ENCODE results near the gene TAS2R41.

Gene TAS2R41

GRCh38 chr7:143477501-143478150, at the start of gene TAS2R41:
Gene TAS2R41, plus strand, starts transcription at chr7:143477873. Its CDS starts 0 bp downstream, at chr7:143477873.
- no peak for DNase-seq

GRCh38 chr7:143429770-143430698, 47.6 kb upstream of the TAS2R41 start:
- no peak for DNase-seq

- DNase-seq, result no peak
These were observed 46.6 kb upstream of the TAS2R41 start for GRCh38 chr7:143431109-143431508.

- DNase-seq, result no peak
These were observed 43.9 kb upstream of the TAS2R41 start for GRCh38 chr7:143433759-143434158.

GRCh38 chr7:143434660-143435059, 43.0 kb upstream of the TAS2R41 start:
- peak; percentile 14 for DNase-seq

- DNase-seq, result no peak
These were observed 42.4 kb upstream of the TAS2R41 start for GRCh38 chr7:143435266-143435665.

GRCh38 chr7:143436325-143436946, 41.2 kb upstream of the TAS2R41 start:
- DNase-seq, result no peak

- DNase-seq, result no peak
These were observed 40.1 kb upstream of the TAS2R41 start for GRCh38 chr7:143437578-143437977.

GRCh38 chr7:143439866-143440265, 37.8 kb upstream of the TAS2R41 start:
- no peak for DNase-seq

GRCh38 chr7:143443153-143443552, 34.5 kb upstream of the TAS2R41 start, which contains the start of gene TAS2R60:
Gene TAS2R60, plus strand, starts transcription at chr7:143443453. Its CDS starts 0 bp downstream, at chr7:143443453.
- DNase-seq, result no peak

- no peak for DNase-seq
These were observed 33.5 kb upstream of the TAS2R41 start for GRCh38 chr7:143444063-143444782.

GRCh38 chr7:143444785-143445184, 32.9 kb upstream of the TAS2R41 start:
- DNase-seq, result no peak

GRCh38 chr7:143447466-143447865, 30.2 kb upstream of the TAS2R41 start:
- DNase-seq, result no peak

GRCh38 chr7:143448429-143448828, 29.2 kb upstream of the TAS2R41 start:
- no peak for DNase-seq

GRCh38 chr7:143449793-143450192, 27.9 kb upstream of the TAS2R41 start:
- DNase-seq, result no peak

- no peak for DNase-seq
These were observed 26.6 kb upstream of the TAS2R41 start for GRCh38 chr7:143451122-143451521.

GRCh38 chr7:143451746-143452145, 25.9 kb upstream of the TAS2R41 start:
- no peak for DNase-seq

- no peak for DNase-seq
These were observed 25.2 kb upstream of the TAS2R41 start for GRCh38 chr7:143452495-143452894.

GRCh38 chr7:143454091-143454680, 23.5 kb upstream of the TAS2R41 start:
- DNase-seq, result no peak

- no peak for DNase-seq
These were observed 22.2 kb upstream of the TAS2R41 start for GRCh38 chr7:143455491-143455890.

GRCh38 chr7:143455942-143456341, 21.7 kb upstream of the TAS2R41 start:
- no peak for DNase-seq

- DNase-seq, result no peak
These were observed 20.5 kb upstream of the TAS2R41 start for GRCh38 chr7:143456992-143457793.
